Measurements from ENCODE around the gene LDB3.
A peak's percentile ranks its signal among the peaks of the same experiment; 100 is the strongest.

LDB3 gene

DNA sequence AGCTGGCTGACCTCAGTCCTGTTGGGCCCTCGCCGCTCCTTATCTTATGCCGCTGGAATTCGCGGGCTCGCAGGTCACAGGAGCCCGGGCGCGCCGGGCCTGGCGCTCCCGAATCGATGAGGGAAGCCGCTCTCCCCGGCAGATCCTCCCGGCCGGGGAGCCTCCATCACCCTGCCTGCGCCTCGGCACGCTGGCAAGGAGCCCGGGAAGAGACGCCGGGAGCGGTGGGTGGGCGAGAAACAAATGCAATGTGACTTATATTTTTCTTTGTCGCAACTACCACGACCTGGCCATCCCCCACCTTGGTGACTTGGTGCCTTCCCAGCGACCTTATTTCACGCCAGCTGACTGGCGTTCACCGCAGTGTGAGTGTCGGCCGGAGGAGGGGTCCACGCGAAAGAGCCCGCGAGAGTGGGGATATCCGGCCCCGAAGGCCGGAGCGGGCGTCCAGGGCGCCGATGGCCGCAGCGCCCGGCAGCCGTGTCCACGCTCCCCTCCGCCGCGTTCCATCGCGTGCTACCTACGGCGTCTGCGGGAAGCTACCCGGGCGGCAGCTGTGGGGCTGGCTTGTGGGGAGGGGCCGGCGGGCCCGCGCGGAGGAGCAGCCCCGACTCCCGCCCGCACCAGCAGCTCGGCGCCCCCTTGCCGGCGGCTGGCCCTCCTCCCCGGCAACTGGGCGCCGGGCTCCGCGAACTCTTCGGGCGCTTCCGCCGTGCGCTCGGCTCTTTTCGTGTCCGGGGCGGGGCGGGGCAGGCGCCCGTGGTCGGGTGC, 87.6 kb downstream of the LDB3 start (continued):
- TF ChIP-seq ZNF488 (tag by site-specific recombination; IDR thresholded peaks at IDR 0.05) (no peak), ZNF354C (tag by site-specific recombination; IDR thresholded peaks at IDR 0.05; ENCODE audit: borderline replicate concordance, low read depth) (no peak), ZNF175 (tag by site-specific recombination; IDR thresholded peaks at IDR 0.05) (no peak), IKZF3 (tag by site-specific recombination; IDR thresholded peaks at IDR 0.05) (peak; percentile 82), RBAK (tag by site-specific recombination; IDR thresholded peaks at IDR 0.05) (no peak), ZNF133 (tag by site-specific recombination; IDR thresholded peaks at IDR 0.05) (no peak), WT1 (tag by site-specific recombination; IDR thresholded peaks at IDR 0.05) (no peak; the same call in 1 of the 2 replicates), ZFP69B (tag by site-specific recombination; IDR thresholded peaks at IDR 0.05) (peak; percentile 45), REPIN1 (tag by site-specific recombination; IDR thresholded peaks at IDR 0.05; ENCODE audit: low read depth) (no peak), SP3 (tag by site-specific recombination; IDR thresholded peaks at IDR 0.05) (0 out of 2 replicates have a peak, but pooled peaks have one; percentile 25), KLF10 (tag by site-specific recombination; IDR thresholded peaks at IDR 0.05) (peak; percentile 40; the same call in 1 of the 2 replicates), ZNF596 (tag by site-specific recombination; IDR thresholded peaks at IDR 0.05) (no peak; the same call in 1 of the 2 replicates), ZNF658 (tag by site-specific recombination; IDR thresholded peaks at IDR 0.05) (no peak), ZNF843 (tag by site-specific recombination; IDR thresholded peaks at IDR 0.05) (0 out of 2 replicates have a peak, but pooled peaks have one; percentile 46), ZNF560 (tag by site-specific recombination; IDR thresholded peaks at IDR 0.05; ENCODE audit: borderline replicate concordance) (no peak), ZNF10 (tag by site-specific recombination; IDR thresholded peaks at IDR 0.05) (peak; percentile 13; the same call in 1 of the 2 replicates), KLF1 (tag by site-specific recombination; IDR thresholded peaks at IDR 0.05) (no peak; the same call in 1 of the 2 replicates), ZNF221 (tag by site-specific recombination; IDR thresholded peaks at IDR 0.05; ENCODE audit: borderline replicate concordance) (no peak), ZSCAN30 (tag by site-specific recombination; IDR thresholded peaks at IDR 0.05) (peak; percentile 91), ZNF501 (tag by site-specific recombination; IDR thresholded peaks at IDR 0.05) (peak; percentile 81), ZNF580 (tag by site-specific recombination; IDR thresholded peaks at IDR 0.05) (no peak), ZNF791 (tag by site-specific recombination; IDR thresholded peaks at IDR 0.05) (no peak), PRDM2 (tag by site-specific recombination; IDR thresholded peaks at IDR 0.05; ENCODE audit: borderline replicate concordance) (no peak; the same call in 1 of the 2 replicates), ZNF23 (tag by site-specific recombination; IDR thresholded peaks at IDR 0.05; ENCODE audit: borderline replicate concordance) (no peak), ZNF585B (tag by site-specific recombination; IDR thresholded peaks at IDR 0.05) (no peak), ZNF19 (tag by site-specific recombination; IDR thresholded peaks at IDR 0.05; ENCODE audit: low read depth) (no peak), ZNF391 (tag by site-specific recombination; IDR thresholded peaks at IDR 0.05; ENCODE audit: borderline replicate concordance, low read depth) (0 out of 2 replicates have a peak, but pooled peaks have one; percentile 41), GLIS2 (tag by site-specific recombination; IDR thresholded peaks at IDR 0.05) (peak; percentile 71), ZNF518A (tag by site-specific recombination; conservative IDR thresholded peaks at IDR 0.05; ENCODE audit: low read depth) (no peak)
